Pancreas (tissue), 10 donors: ENCODE results near the gene ZC3H10. TPM values are rescaled to one million over a fixed set of nuclear protein-coding genes. Genes with fewer than 3 reads are reported as not detected.

Experiments used
- ATAC-seq, 4 donors: fragments of 200-7000 bp; cut with Tn5 transposase; one replicate each; pipeline versions ENCODE4 v1.8.0 to v1.9.1; 2020; ENCODE audit warnings: mild to moderate bottlenecking in 4 of 4, moderate library complexity in 4 of 4
- DNase-seq, 6 donors: peaks; one replicate each; pipeline ENCODE4 v3.0.0-alpha.2; 2020
- FAIRE-seq: peaks from 2 replicates; lab custom pipeline; 2012; peaks lifted over from hg19 to GRCh38; lab: Jason Lieb, UNC
- H3K27ac ChIP-seq, 4 donors: fragments of 200-600 bp; sonication (generic); 1 replicate in 3 of 4; 2 replicates in 1 of 4; pipeline versions ENCODE4 v1.5.0 to v1.8.0; 2020
- H3K27me3 ChIP-seq, 4 donors: fragments of 200-600 bp; one replicate each; pipeline ENCODE4 v1.8.0; 2021
- H3K36me3 ChIP-seq, 3 donors: fragments of 200-600 bp; sonication (generic) in 1 of 3; one replicate each; pipeline versions ENCODE4 v1.5.0 to v1.8.0; 2020 to 2021
- H3K4me1 ChIP-seq, 3 donors: fragments of 200-600 bp; one replicate each; pipeline ENCODE4 v1.8.0; 2021
- H3K4me3 ChIP-seq, 4 donors: fragments of 200-600 bp; sonication (generic) in 2 of 4; one replicate each; pipeline versions ENCODE4 v1.5.0 to v1.8.0; 2020 to 2021
- H3K9me3 ChIP-seq, 4 donors: fragments of 200-600 bp; one replicate each; pipeline ENCODE4 v1.8.0; 2021
- WGBS, 2 donors: extraction: QIAGEN DNeasy Blood & Tissue Kit; methylation state at CpG; one replicate each; pipeline ENCODE4 v1.1.7; 2013; 5-methylcytosine and 5-hydroxymethylcytosine counted together
- intact Hi-C, 3 donors: fragments of 100-400 bp; cut with DNase I; formaldehyde crosslinking; loops; one replicate each; pipeline versions ENCODE4 v1.11.1 to v1.14.2; 2022
- polyA plus RNA-seq, 2 donors: library from polyadenylated mRNA; stranded (reverse); fragments of 200-250 nt; gene quantifications; one replicate each; pipeline ENCODE4 v1.2.3, GENCODE V29; 2013
- total RNA-seq, 6 donors: library from RNA; stranded (reverse); fragmentation: NEBNext Ultra II Directional in 4 of 6; extraction: Animal tissue kit (Norgen Biotek cat#: 25700) in 4 of 6; gene quantifications; one replicate each; pipeline versions ENCODE4 v1.2.1 to v1.2.4, GENCODE V29; 2021 to 2023
- TF ChIP-seq, protein P1 (sequence below), 4 donors: fragments of 200-600 bp; sonication (generic) in 3 of 4; IDR thresholded peaks; one replicate each; pipeline versions ENCODE4 v1.5.0 to v1.8.0; 2021; ENCODE audit warnings: antibody characterized with exemption in 4 of 4
- donor health status: healthy with polysubstance abuse.
- donor health status: DM: no; HTN: no; CAD: no; lungs with moderate emphysema.
- donor health status: DM: no; HTN: no; CAD: no.
- donor health status: control.
- donor health status: control.
- donor health status: Bipolar disorder and iron deficiency.
- donor health status: DM: yes; HTN: yes; CAD: no.
- donor health status: DM: no; HTN: no; CAD: no.
- donor health status: DM: no; HTN: no; CAD: no.
- donor health status: DM: yes; HTN: yes; CAD: no.

The ZC3H10 gene
- total and polyA plus RNA-seq, 8 donors: 1.9 to 4.1 (median 3.1) TPM

DNA sequence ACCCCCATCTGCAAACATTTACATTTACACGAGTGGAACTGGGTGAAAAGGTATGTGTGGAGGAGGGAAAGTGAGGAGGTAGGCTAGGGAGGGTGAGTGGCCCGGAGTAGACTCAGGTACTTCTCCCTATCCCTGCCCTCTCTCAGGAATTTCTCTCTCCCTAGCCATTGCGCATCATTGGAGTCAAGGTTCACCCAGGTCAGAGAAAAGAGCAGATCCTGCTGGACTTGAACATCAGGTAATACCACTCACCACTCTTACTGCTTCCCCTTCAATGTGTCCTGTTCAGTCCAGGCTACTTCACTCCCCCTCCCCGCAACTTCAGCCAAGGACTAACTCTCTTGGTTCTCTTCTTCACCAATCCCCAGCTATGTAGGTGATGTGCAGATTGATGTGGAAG is 12.8 kb downstream of the ZC3H10 start:
- no peak for DNase-seq
- intact Hi-C loops: no loop called here
- TF ChIP-seq, protein P1, sequence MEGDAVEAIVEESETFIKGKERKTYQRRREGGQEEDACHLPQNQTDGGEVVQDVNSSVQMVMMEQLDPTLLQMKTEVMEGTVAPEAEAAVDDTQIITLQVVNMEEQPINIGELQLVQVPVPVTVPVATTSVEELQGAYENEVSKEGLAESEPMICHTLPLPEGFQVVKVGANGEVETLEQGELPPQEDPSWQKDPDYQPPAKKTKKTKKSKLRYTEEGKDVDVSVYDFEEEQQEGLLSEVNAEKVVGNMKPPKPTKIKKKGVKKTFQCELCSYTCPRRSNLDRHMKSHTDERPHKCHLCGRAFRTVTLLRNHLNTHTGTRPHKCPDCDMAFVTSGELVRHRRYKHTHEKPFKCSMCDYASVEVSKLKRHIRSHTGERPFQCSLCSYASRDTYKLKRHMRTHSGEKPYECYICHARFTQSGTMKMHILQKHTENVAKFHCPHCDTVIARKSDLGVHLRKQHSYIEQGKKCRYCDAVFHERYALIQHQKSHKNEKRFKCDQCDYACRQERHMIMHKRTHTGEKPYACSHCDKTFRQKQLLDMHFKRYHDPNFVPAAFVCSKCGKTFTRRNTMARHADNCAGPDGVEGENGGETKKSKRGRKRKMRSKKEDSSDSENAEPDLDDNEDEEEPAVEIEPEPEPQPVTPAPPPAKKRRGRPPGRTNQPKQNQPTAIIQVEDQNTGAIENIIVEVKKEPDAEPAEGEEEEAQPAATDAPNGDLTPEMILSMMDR (IDR thresholded peaks at IDR 0.05): no peak
- no peak for ATAC-seq
- no peak overlapping the region for H3K4me3 ChIP-seq
- peaks cover 3 to 44% (median 4%) of the 10 kb centered on the region in 3 donors for H3K36me3 ChIP-seq
- 83 to 88% methylated on average over 4 of the region's 4 CpGs for WGBS, 2 donors
- peaks cover 10 to 23% (median 12%) of the 10 kb centered on the region in 3 donors for H3K4me1 ChIP-seq
- FAIRE-seq: no peak
- H3K27me3 ChIP-seq: no peaks in the 10 kb centered on the region
- no peaks in the 10 kb centered on the region for H3K9me3 ChIP-seq
- no peak overlapping the region for H3K27ac ChIP-seq

DNA sequence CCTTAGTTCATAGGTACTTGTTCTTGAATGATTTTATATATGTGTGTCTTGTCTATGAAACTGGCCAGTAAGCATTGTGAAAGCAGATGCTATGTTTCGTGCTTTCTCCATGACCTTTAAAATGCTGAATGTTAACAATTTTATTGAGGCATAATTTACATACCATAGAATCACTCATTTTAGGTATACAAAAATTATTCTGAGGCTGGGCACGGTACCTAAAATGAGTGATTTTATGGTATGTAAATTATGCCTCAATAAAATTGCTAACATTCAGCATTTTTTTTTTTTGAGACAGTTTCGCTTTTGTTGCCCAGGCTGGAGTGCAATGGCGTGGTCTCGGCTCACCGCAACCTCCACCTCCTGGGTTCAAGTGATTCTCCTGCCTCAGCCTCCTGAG is 16.8 kb downstream of the ZC3H10 start:
- Histone ChIP-seq H3K27me3 (no peaks in the 10 kb centered on the region), H3K9me3 (no peaks in the 10 kb centered on the region), H3K27ac (no peak overlapping the region), H3K4me3 (no peak overlapping the region), H3K36me3 (peaks cover 3 to 80% (median 9%) of the 10 kb centered on the region in 3 donors), H3K4me1 (peaks cover 0 to 2% (median 0%) of the 10 kb centered on the region in 3 donors)
- WGBS, 2 donors: 97 to 98% methylated on average over 6 of the region's 6 CpGs
- ATAC-seq (no peak), FAIRE-seq (no peak), DNase-seq (no peak)
- intact Hi-C loops: no loop called here
- TF ChIP-seq, protein P1 (IDR thresholded peaks at IDR 0.05): no peak

DNA sequence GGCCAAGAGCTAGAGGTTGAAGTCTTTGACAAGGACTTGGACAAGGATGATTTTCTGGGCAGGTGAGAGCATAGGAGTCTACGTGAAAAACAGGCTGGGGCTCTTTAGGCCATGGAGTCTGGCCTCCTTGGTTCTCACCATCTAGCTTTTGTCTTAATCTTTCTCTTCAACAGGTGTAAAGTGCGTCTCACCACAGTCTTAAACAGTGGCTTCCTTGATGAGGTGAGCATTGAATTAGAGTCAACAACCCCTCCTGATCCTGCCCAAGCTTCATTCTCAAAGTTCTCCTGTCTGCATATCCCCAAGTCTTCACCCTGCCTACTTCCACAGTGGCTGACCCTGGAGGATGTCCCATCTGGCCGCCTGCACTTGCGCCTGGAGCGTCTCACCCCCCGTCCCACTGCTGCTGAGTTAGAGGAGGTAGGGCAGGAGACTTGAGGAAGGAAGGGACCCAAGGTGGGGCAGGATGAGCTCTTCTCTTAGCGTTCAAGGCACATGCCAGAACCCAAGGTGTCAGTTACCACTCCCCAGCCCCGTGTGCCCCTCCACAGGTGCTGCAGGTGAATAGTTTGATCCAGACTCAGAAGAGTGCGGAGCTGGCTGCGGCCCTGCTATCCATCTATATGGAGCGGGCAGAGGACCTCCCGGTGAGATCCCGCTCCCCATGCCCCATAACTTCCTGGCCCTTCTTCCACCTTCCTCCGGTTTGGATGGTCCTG is 19.9 kb downstream of the ZC3H10 start:
- intact Hi-C loops: no loop called here
- WGBS, 2 donors: 94 to 97% methylated on average over 14 of the region's 14 CpGs
- no peak for FAIRE-seq
- Histone ChIP-seq H3K27me3 (no peaks in the 10 kb centered on the region), H3K9me3 (no peaks in the 10 kb centered on the region), H3K27ac (no peak overlapping the region), H3K36me3 (peaks cover 0 to 81% (median 10%) of the 10 kb centered on the region in 3 donors), H3K4me3 (no peak overlapping the region), H3K4me1 (no peaks in the 10 kb centered on the region)
- ATAC-seq: no peak
- TF ChIP-seq, protein P1 (IDR thresholded peaks at IDR 0.05): no peak
- DNase-seq: no peak

DNA sequence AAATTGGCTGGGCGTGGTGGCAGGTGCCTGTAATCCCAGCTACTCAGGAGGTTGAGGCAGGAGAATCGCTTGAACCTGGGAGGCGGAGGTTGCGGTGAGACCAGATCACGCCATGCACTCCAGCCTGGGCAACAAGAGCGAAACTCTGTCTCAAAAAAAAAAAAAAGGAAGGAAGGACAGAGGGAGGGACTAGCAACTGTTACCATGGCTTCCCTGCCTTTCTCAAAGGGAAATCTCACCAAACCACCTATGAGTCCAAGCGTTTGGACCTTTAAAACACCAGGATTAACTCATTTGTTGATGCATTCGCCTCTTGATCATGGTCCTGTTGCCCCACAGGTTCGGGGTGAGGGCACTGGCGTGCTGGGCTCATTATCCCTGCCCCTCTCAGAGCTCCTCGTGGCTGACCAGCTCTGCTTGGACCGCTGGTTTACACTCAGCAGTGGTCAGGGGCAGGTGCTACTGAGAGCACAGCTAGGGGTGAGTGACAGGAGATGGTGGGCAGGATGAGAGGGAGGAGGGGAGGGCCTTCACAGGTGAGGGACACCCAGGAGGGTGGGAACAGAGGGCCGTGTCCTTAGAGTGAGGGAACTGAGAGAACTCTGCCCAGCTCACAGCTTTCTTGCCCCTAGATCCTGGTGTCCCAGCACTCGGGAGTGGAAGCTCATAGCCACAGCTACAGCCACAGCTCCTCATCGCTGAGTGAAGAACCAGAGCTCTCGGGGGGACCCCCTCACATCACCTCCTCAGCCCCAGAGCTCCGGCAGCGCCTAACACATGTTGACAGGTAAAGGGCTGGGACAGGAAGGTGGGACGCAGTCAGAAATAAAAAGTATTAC is 24.1 kb downstream of the ZC3H10 start:
- FAIRE-seq (no peak), DNase-seq (no peak), ATAC-seq (no peak)
- TF ChIP-seq, protein P1 (IDR thresholded peaks at IDR 0.05): no peak
- no peak overlapping the region for H3K27ac ChIP-seq
- peaks cover 0 to 72% (median 15%) of the 10 kb centered on the region in 3 donors for H3K36me3 ChIP-seq
- H3K27me3 ChIP-seq: no peaks in the 10 kb centered on the region
- H3K4me1 ChIP-seq: peaks cover 0 to 12% (median 12%) of the 10 kb centered on the region in 3 donors
- intact Hi-C loops: no loop called here
- no peak overlapping the region for H3K4me3 ChIP-seq
- 89 to 91% methylated on average over 19 of the region's 19 CpGs for WGBS, 2 donors
- no peaks in the 10 kb centered on the region for H3K9me3 ChIP-seq
